Astrocyte (in vitro differentiated cells and primary cell): ENCODE data around the gene CACNB4.
A peak's percentile ranks its signal among the peaks of the same experiment; 100 is the strongest.

Experiments used
- EZH2 ChIP-seq: IDR thresholded peaks from 2 replicates; pipeline ENCODE4 v1.6.1; 2012; ENCODE audit warnings: mild to moderate bottlenecking, low read length, inconsistent platforms; ENCODE audit not compliant: insufficient read depth
- TF ChIP-seq, protein P1 (sequence below): IDR thresholded peaks from 2 replicates; pipeline ENCODE4 v1.5.1; 2011; ENCODE audit warnings: low read depth, mild to moderate bottlenecking, inconsistent platforms, low read length, moderate library complexity; ENCODE audit not compliant: insufficient read depth

DNA sequence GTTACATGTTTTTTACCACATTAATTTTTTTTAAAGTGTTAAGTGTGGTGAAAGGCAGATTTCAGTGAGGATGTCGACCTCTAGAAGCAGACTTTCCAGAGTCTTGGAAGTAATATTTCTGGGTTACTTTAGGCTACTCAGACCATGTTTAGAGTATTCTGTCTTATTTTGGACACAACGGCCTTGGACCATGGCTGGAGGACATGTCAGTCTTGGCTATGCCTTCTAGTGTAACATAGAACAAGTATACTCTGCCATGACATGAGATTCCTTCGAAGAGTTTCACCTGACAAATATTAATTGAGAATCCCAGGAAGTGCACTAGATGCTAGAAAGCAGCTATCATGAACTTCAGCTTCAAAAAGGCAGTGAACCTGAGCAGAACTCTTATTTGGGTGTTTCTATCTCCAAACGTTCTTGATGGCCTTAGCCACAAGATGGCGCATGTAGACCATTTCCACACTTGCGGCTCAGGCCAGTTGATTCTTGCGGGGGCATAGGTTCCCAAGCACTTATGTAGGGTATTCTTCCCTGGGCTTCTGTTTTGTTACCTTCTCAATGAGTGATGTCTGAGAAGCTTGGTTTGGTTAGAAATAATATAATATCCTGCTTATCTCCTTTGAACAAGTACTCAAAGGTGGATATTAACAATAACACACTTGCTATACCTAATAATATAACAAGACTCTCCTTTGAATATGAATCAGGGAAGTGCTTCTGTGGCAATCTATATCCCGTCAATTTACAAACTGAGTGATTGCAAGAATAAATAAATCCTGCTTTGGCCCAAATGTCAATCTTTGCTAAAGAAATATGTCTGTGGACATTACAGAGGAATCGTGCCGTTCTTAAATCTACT is 62.0 kb downstream of the CACNB4 start:
- TF ChIP-seq, protein P1, sequence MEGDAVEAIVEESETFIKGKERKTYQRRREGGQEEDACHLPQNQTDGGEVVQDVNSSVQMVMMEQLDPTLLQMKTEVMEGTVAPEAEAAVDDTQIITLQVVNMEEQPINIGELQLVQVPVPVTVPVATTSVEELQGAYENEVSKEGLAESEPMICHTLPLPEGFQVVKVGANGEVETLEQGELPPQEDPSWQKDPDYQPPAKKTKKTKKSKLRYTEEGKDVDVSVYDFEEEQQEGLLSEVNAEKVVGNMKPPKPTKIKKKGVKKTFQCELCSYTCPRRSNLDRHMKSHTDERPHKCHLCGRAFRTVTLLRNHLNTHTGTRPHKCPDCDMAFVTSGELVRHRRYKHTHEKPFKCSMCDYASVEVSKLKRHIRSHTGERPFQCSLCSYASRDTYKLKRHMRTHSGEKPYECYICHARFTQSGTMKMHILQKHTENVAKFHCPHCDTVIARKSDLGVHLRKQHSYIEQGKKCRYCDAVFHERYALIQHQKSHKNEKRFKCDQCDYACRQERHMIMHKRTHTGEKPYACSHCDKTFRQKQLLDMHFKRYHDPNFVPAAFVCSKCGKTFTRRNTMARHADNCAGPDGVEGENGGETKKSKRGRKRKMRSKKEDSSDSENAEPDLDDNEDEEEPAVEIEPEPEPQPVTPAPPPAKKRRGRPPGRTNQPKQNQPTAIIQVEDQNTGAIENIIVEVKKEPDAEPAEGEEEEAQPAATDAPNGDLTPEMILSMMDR: peak; percentile 88
- TF ChIP-seq EZH2: no peak
